Measurements from ENCODE around the gene LRRC42.

Gene LRRC42

GRCh38 chr1:53981220-53981619 lies 35.1 kb downstream of the LRRC42 start:
- peaks cover 5% of the 10 kb centered on the region for H3K79me1 ChIP-seq (ENCODE audit: low read length)
- no peak for DNase-seq

GRCh38 chr1:53982034-53982762 lies 36.0 kb downstream of the LRRC42 start:
- WGBS (ENCODE audit: extremely low coverage, insufficient coverage, insufficient read length) = no CpG with 5 or more reads among the region's 20 CpGs

More at GRCh38 chr1:53981220-53981619, 35.1 kb downstream of the LRRC42 start:
- Histone ChIP-seq H3K27ac (ENCODE audit: low read depth, low read length) (no peak overlapping the region), H3K4me3 (ENCODE audit: low read depth, low read length) (no peak overlapping the region), H3K14ac (ENCODE audit: low read length) (no peak overlapping the region), H3K23ac (ENCODE audit: low read length) (no peak overlapping the region), H3K79me2 (ENCODE audit: control insufficient read depth, insufficient read depth, low read length, poor library complexity) (peaks cover 3% of the 10 kb centered on the region), H3K9ac (ENCODE audit: low read length) (no peak overlapping the region), H3K18ac (ENCODE audit: low read length) (no peak overlapping the region), H4K91ac (ENCODE audit: low read depth, low read length) (no peak overlapping the region), H4K8ac (ENCODE audit: low read depth, low read length) (no peak overlapping the region), H4K12ac (ENCODE audit: low read depth, low read length) (no peak overlapping the region), H2BK12ac (ENCODE audit: low read length) (no peak overlapping the region), H2AFZ (ENCODE audit: insufficient read depth, low read length, poor library complexity) (no peak overlapping the region), H3K36me3 (ENCODE audit: control insufficient read depth in 1 of 2, insufficient read depth in 2 of 2, low read length in 2 of 2) (no peaks in the 10 kb centered on the region), H3K4me2 (ENCODE audit: low read length) (no peak overlapping the region), H2AK5ac (ENCODE audit: low read length) (no peak overlapping the region), H2BK5ac (ENCODE audit: low read depth, low read length, poor library complexity) (no peak overlapping the region), H3K27me3 (ENCODE audit: insufficient read depth, low read length) (no peaks in the 10 kb centered on the region), H3K4me1 (ENCODE audit: control insufficient read depth in 1 of 2, insufficient read depth in 2 of 2, low read length in 2 of 2) (peaks cover 5 to 9% of the 10 kb centered on the region in 2 experiments), H3K4ac (ENCODE audit: low read depth, low read length) (no peak overlapping the region), H3K9me3 (ENCODE audit: insufficient read depth, low read depth, low read length) (no peaks in the 10 kb centered on the region), H2BK120ac (ENCODE audit: insufficient read depth, low read length, poor library complexity) (no peak overlapping the region)
- no CpG with 5 or more reads among the region's 6 CpGs for WGBS (ENCODE audit: extremely low coverage, insufficient coverage, insufficient read length)

GRCh38 chr1:53982763-53983104 lies 36.6 kb downstream of the LRRC42 start:
- no peak overlapping the region for H2BK5ac ChIP-seq (ENCODE audit: low read depth, low read length, poor library complexity)
- H4K8ac ChIP-seq (ENCODE audit: low read depth, low read length) = peak overlapping the region; percentile 17
- no peak overlapping the region for H3K9ac ChIP-seq (ENCODE audit: low read length)
- no peaks in the 10 kb centered on the region for H3K9me3 ChIP-seq (ENCODE audit: insufficient read depth, low read depth, low read length)
- no peak overlapping the region for H2BK12ac ChIP-seq (ENCODE audit: low read length)
- no peaks in the 10 kb centered on the region for H3K36me3 ChIP-seq (ENCODE audit: control insufficient read depth in 1 of 2, insufficient read depth in 2 of 2, low read length in 2 of 2)
- H2BK120ac ChIP-seq (ENCODE audit: insufficient read depth, low read length, poor library complexity) = peak overlapping the region; percentile 38
- no peak overlapping the region for H2AK5ac ChIP-seq (ENCODE audit: low read length)
- no CpG with 5 or more reads among the region's 4 CpGs for WGBS (ENCODE audit: extremely low coverage, insufficient coverage, insufficient read length)
- H4K12ac ChIP-seq (ENCODE audit: low read depth, low read length) = peak overlapping the region; percentile 6
- H3K4me2 ChIP-seq (ENCODE audit: low read length) = peak overlapping the region; percentile 42
- H3K79me1 ChIP-seq (ENCODE audit: low read length) = peaks cover 5% of the 10 kb centered on the region
- H3K4me1 ChIP-seq (ENCODE audit: control insufficient read depth in 1 of 2, insufficient read depth in 2 of 2, low read length in 2 of 2) = peaks cover 5 to 9% of the 10 kb centered on the region in 2 experiments
- no peak overlapping the region for H3K4ac ChIP-seq (ENCODE audit: low read depth, low read length)
- H2AFZ ChIP-seq (ENCODE audit: insufficient read depth, low read length, poor library complexity) = peak overlapping the region; percentile 38
- H3K23ac ChIP-seq (ENCODE audit: low read length) = no peak overlapping the region
- H3K79me2 ChIP-seq (ENCODE audit: control insufficient read depth, insufficient read depth, low read length, poor library complexity) = peaks cover 3% of the 10 kb centered on the region
- no peak overlapping the region for H3K4me3 ChIP-seq (ENCODE audit: low read depth, low read length)
- H4K91ac ChIP-seq (ENCODE audit: low read depth, low read length) = no peak overlapping the region
- no peak overlapping the region for H3K18ac ChIP-seq (ENCODE audit: low read length)
- no peaks in the 10 kb centered on the region for H3K27me3 ChIP-seq (ENCODE audit: insufficient read depth, low read length)
- no peak overlapping the region for H3K14ac ChIP-seq (ENCODE audit: low read length)
- DNase-seq = no peak
- H3K27ac ChIP-seq (ENCODE audit: low read depth, low read length) = no peak overlapping the region

More at GRCh38 chr1:53982034-53982762, 36.0 kb downstream of the LRRC42 start:
- H2BK12ac ChIP-seq (ENCODE audit: low read length) = no peak overlapping the region
- H4K8ac ChIP-seq (ENCODE audit: low read depth, low read length) = peak overlapping the region; percentile 47
- no peaks in the 10 kb centered on the region for H3K36me3 ChIP-seq (ENCODE audit: control insufficient read depth in 1 of 2, insufficient read depth in 2 of 2, low read length in 2 of 2)
- peaks cover 3% of the 10 kb centered on the region for H3K79me2 ChIP-seq (ENCODE audit: control insufficient read depth, insufficient read depth, low read length, poor library complexity)
- H2AK5ac ChIP-seq (ENCODE audit: low read length) = no peak overlapping the region
- H3K23ac ChIP-seq (ENCODE audit: low read length) = no peak overlapping the region
- H3K9ac ChIP-seq (ENCODE audit: low read length) = no peak overlapping the region
- H2BK5ac ChIP-seq (ENCODE audit: low read depth, low read length, poor library complexity) = no peak overlapping the region
- H3K18ac ChIP-seq (ENCODE audit: low read length) = no peak overlapping the region
- no peaks in the 10 kb centered on the region for H3K9me3 ChIP-seq (ENCODE audit: insufficient read depth, low read depth, low read length)
- H2AFZ ChIP-seq (ENCODE audit: insufficient read depth, low read length, poor library complexity) = peak overlapping the region; percentile 67
- peak overlapping the region; percentile 42 for H3K4me2 ChIP-seq (ENCODE audit: low read length)
- no peak overlapping the region for H3K4ac ChIP-seq (ENCODE audit: low read depth, low read length)
- no peak overlapping the region for H3K4me3 ChIP-seq (ENCODE audit: low read depth, low read length)
- no peaks in the 10 kb centered on the region for H3K27me3 ChIP-seq (ENCODE audit: insufficient read depth, low read length)
- H4K91ac ChIP-seq (ENCODE audit: low read depth, low read length) = peak overlapping the region; percentile 21
- H4K12ac ChIP-seq (ENCODE audit: low read depth, low read length) = peak overlapping the region; percentile 6
- no peak overlapping the region for H3K27ac ChIP-seq (ENCODE audit: low read depth, low read length)
- H3K79me1 ChIP-seq (ENCODE audit: low read length) = peaks cover 5% of the 10 kb centered on the region
- no peak for DNase-seq
- H2BK120ac ChIP-seq (ENCODE audit: insufficient read depth, low read length, poor library complexity) = peak overlapping the region; percentile 38
- no peak overlapping the region for H3K14ac ChIP-seq (ENCODE audit: low read length)
- H3K4me1 ChIP-seq (ENCODE audit: control insufficient read depth in 1 of 2, insufficient read depth in 2 of 2, low read length in 2 of 2) = peaks cover 5 to 9% of the 10 kb centered on the region in 2 experiments

- Histone ChIP-seq H3K9me3 (ENCODE audit: insufficient read depth, low read depth, low read length) (no peaks in the 10 kb centered on the region), H2AK5ac (ENCODE audit: low read length) (no peak overlapping the region), H3K4me3 (ENCODE audit: low read depth, low read length) (no peak overlapping the region), H3K4me1 (ENCODE audit: control insufficient read depth in 1 of 2, insufficient read depth in 2 of 2, low read length in 2 of 2) (peaks cover 5 to 9% of the 10 kb centered on the region in 2 experiments), H3K9ac (ENCODE audit: low read length) (no peak overlapping the region), H3K14ac (ENCODE audit: low read length) (no peak overlapping the region), H2BK12ac (ENCODE audit: low read length) (no peak overlapping the region), H3K4me2 (ENCODE audit: low read length) (no peak overlapping the region), H4K8ac (ENCODE audit: low read depth, low read length) (no peak overlapping the region), H4K12ac (ENCODE audit: low read depth, low read length) (no peak overlapping the region), H2BK5ac (ENCODE audit: low read depth, low read length, poor library complexity) (no peak overlapping the region), H3K27me3 (ENCODE audit: insufficient read depth, low read length) (no peaks in the 10 kb centered on the region), H2BK120ac (ENCODE audit: insufficient read depth, low read length, poor library complexity) (no peak overlapping the region), H3K27ac (ENCODE audit: low read depth, low read length) (no peak overlapping the region), H3K79me1 (ENCODE audit: low read length) (peaks cover 5% of the 10 kb centered on the region), H3K4ac (ENCODE audit: low read depth, low read length) (no peak overlapping the region), H3K23ac (ENCODE audit: low read length) (no peak overlapping the region), H4K91ac (ENCODE audit: low read depth, low read length) (no peak overlapping the region), H3K18ac (ENCODE audit: low read length) (no peak overlapping the region), H2AFZ (ENCODE audit: insufficient read depth, low read length, poor library complexity) (no peak overlapping the region), H3K79me2 (ENCODE audit: control insufficient read depth, insufficient read depth, low read length, poor library complexity) (peaks cover 3% of the 10 kb centered on the region), H3K36me3 (ENCODE audit: control insufficient read depth in 1 of 2, insufficient read depth in 2 of 2, low read length in 2 of 2) (no peaks in the 10 kb centered on the region)
- DNase-seq = peak; percentile 47 to 52
These were observed 38.6 kb downstream of the LRRC42 start for GRCh38 chr1:53984726-53985125.

Data from trophoblast cell (in vitro differentiated cells and primary cell).